Aorta (tissue), 5 donors: ENCODE results near the gene SHISAL2A. TPM values are rescaled to one million over a fixed set of nuclear protein-coding genes. Genes with fewer than 3 reads are reported as not detected.

ENCODE experiments used
- ATAC-seq: fragments of 200-7000 bp; cut with Tn5 transposase; one replicate; pipeline ENCODE4 v1.9.1; 2022; ENCODE audit warnings: moderate library complexity; ENCODE audit not compliant: low FRiP score
- DNase-seq, 2 donors: peaks; one replicate each; pipeline ENCODE4 v3.0.0-alpha.2; 2020
- H3K27ac ChIP-seq, 2 donors: one replicate each; pipeline ENCODE4 v1.5.1; 2013; ENCODE audit warnings: low read length in 2 of 2, mild to moderate bottlenecking in 2 of 2, moderate library complexity in 2 of 2, control low read depth in 1 of 2, inconsistent platforms in 1 of 2, low read depth in 1 of 2
- H3K27me3 ChIP-seq, 2 donors: one replicate each; pipeline ENCODE4 v1.6.1; 2013; ENCODE audit warnings: control low read depth in 1 of 2, low read length in 1 of 2, mild to moderate bottlenecking in 1 of 2, moderate library complexity in 1 of 2; ENCODE audit not compliant: insufficient read depth in 2 of 2, control insufficient read depth in 1 of 2
- H3K36me3 ChIP-seq, 2 donors: one replicate each; pipeline ENCODE4 v1.6.1; 2013; ENCODE audit warnings: control low read depth in 1 of 2, low read length in 1 of 2, mild to moderate bottlenecking in 1 of 2; ENCODE audit not compliant: insufficient read depth in 2 of 2, control insufficient read depth in 1 of 2
- H3K4me1 ChIP-seq, 2 donors: one replicate each; pipeline ENCODE4 v1.6.1; 2013; ENCODE audit warnings: low read length in 2 of 2, control low read depth in 1 of 2, mild to moderate bottlenecking in 1 of 2, moderate library complexity in 1 of 2; ENCODE audit not compliant: insufficient read depth in 2 of 2, control insufficient read depth in 1 of 2
- H3K4me3 ChIP-seq, 2 donors: one replicate each; pipeline ENCODE4 v1.5.1; 2013; ENCODE audit warnings: low read length in 2 of 2, control low read depth in 1 of 2, mild to moderate bottlenecking in 1 of 2
- H3K9me3 ChIP-seq: one replicate; pipeline ENCODE4 v1.6.1; 2013; ENCODE audit warnings: mild to moderate bottlenecking, low read length; ENCODE audit not compliant: control insufficient read depth
- WGBS, 2 donors: extraction: QIAGEN DNeasy Blood & Tissue Kit; methylation state at CpG; one replicate each; pipeline ENCODE4 v1.1.7; 2013; 5-methylcytosine and 5-hydroxymethylcytosine counted together
- intact Hi-C, 2 donors: fragments of 100-400 bp; cut with DNase I; formaldehyde crosslinking; loops; one replicate each; pipeline versions ENCODE4 v1.14.2 to v1.15.0; 2022
- polyA plus RNA-seq, 2 donors: library from polyadenylated mRNA; stranded (reverse); fragments of 200-250 nt; gene quantifications; one replicate each; pipeline ENCODE4 v1.2.3, GENCODE V29; 2013
- total RNA-seq, 2 donors: library from RNA; stranded (reverse); fragmentation: NEBNext Ultra II Directional; extraction: Animal tissue kit (Norgen Biotek cat#: 25700); gene quantifications; one replicate each; pipeline ENCODE4 v1.2.1, GENCODE V29; 2021
- donor health status: healthy with polysubstance abuse.
- donor health status: Bipolar disorder and iron deficiency.
- donor health status: DM: no; HTN: no; CAD: no.
- donor health status: DM: no; HTN: no; CAD: no.
- donor health status: DM: yes; HTN: yes; CAD: no.

SHISAL2A gene
- total and polyA plus RNA-seq, 4 donors, result 0.23 to 0.96 (median 0.88) TPM; not detected in 1

GRCh38 chr1:52662645-52663313 is 29.8 kb downstream of the SHISAL2A start:
- ATAC-seq, result no peak
- no peak overlapping the region for H3K4me3 ChIP-seq
- no peaks in the 10 kb centered on the region for H3K4me1 ChIP-seq
- WGBS, 2 donors, result 28 to 29% methylated on average over 13 of the region's 13 CpGs
- intact Hi-C loops, result no loop called here
- H3K27me3 ChIP-seq, result no peaks in the 10 kb centered on the region
- H3K9me3 ChIP-seq, result no peaks in the 10 kb centered on the region
- no peak overlapping the region for H3K27ac ChIP-seq
- no peak for DNase-seq
- no peaks in the 10 kb centered on the region for H3K36me3 ChIP-seq

- WGBS, 2 donors, result 49 to 51% methylated on average over 5 of the region's 5 CpGs
- DNase-seq, result no peak
- Histone ChIP-seq H3K4me1 (no peaks in the 10 kb centered on the region), H3K27me3 (no peaks in the 10 kb centered on the region), H3K4me3 (no peak overlapping the region), H3K36me3 (no peaks in the 10 kb centered on the region), H3K9me3 (no peaks in the 10 kb centered on the region), H3K27ac (no peak overlapping the region)
- intact Hi-C loops, result no loop called here
- ATAC-seq, result no peak
Observed at GRCh38 chr1:52663716-52664115, 30.7 kb downstream of the SHISAL2A start.

- no peak overlapping the region for H3K4me3 ChIP-seq
- no peaks in the 10 kb centered on the region for H3K27me3 ChIP-seq
- intact Hi-C loops, result no loop called here
- no peaks in the 10 kb centered on the region for H3K36me3 ChIP-seq
- ATAC-seq (no peak), DNase-seq (no peak)
- H3K9me3 ChIP-seq, result no peaks in the 10 kb centered on the region
- no peaks in the 10 kb centered on the region for H3K4me1 ChIP-seq
- 86 to 89% methylated on average over 8 of the region's 8 CpGs for WGBS, 2 donors
- H3K27ac ChIP-seq, result no peak overlapping the region
Observed at GRCh38 chr1:52665006-52665941, 32.3 kb downstream of the SHISAL2A start.

GRCh38 chr1:52667290-52667689 is 34.3 kb downstream of the SHISAL2A start:
- intact Hi-C loops, result no loop called here
- H3K4me3 ChIP-seq, result no peak overlapping the region
- ATAC-seq (no peak), DNase-seq (no peak)
- no peaks in the 10 kb centered on the region for H3K9me3 ChIP-seq
- H3K27ac ChIP-seq, result no peak overlapping the region
- WGBS, 2 donors, result 91 to 95% methylated on average over 5 of the region's 5 CpGs
- H3K4me1 ChIP-seq, result no peaks in the 10 kb centered on the region
- H3K36me3 ChIP-seq, result no peaks in the 10 kb centered on the region
- no peaks in the 10 kb centered on the region for H3K27me3 ChIP-seq

- intact Hi-C loops, result no loop called here
- Histone ChIP-seq H3K27me3 (no peaks in the 10 kb centered on the region), H3K9me3 (no peaks in the 10 kb centered on the region), H3K27ac (no peak overlapping the region), H3K4me3 (no peak overlapping the region), H3K4me1 (no peaks in the 10 kb centered on the region), H3K36me3 (no peaks in the 10 kb centered on the region)
- ATAC-seq, result no peak
- DNase-seq, result no peak
- WGBS, 2 donors, result 88 to 93% methylated on average over 3 of the region's 3 CpGs
Observed at GRCh38 chr1:52667984-52668383, 35.0 kb downstream of the SHISAL2A start.

- Histone ChIP-seq H3K9me3 (no peaks in the 10 kb centered on the region), H3K27ac (no peak overlapping the region), H3K4me3 (no peak overlapping the region), H3K27me3 (no peaks in the 10 kb centered on the region), H3K36me3 (no peaks in the 10 kb centered on the region), H3K4me1 (no peaks in the 10 kb centered on the region)
- DNase-seq, result no peak
- 81 to 86% methylated on average over 2 of the region's 2 CpGs for WGBS, 2 donors
- no peak for ATAC-seq
- intact Hi-C loops, result no loop called here
Observed at GRCh38 chr1:52668711-52669110, 35.7 kb downstream of the SHISAL2A start.

- Histone ChIP-seq H3K4me1 (no peaks in the 10 kb centered on the region), H3K27ac (no peak overlapping the region), H3K4me3 (no peak overlapping the region), H3K9me3 (no peaks in the 10 kb centered on the region), H3K36me3 (no peaks in the 10 kb centered on the region), H3K27me3 (no peaks in the 10 kb centered on the region)
- WGBS, 2 donors, result 94 to 95% methylated on average over 1 of the region's 1 CpG
- intact Hi-C loops, result no loop called here
- DNase-seq (no peak), ATAC-seq (no peak)
Observed at GRCh38 chr1:52669696-52670095, 36.7 kb downstream of the SHISAL2A start.

GRCh38 chr1:52670604-52671003 is 37.6 kb downstream of the SHISAL2A start:
- Histone ChIP-seq H3K27ac (no peak overlapping the region), H3K9me3 (no peaks in the 10 kb centered on the region), H3K36me3 (no peaks in the 10 kb centered on the region), H3K4me3 (no peak overlapping the region), H3K4me1 (no peaks in the 10 kb centered on the region), H3K27me3 (no peaks in the 10 kb centered on the region)
- 56 to 74% methylated on average over 2 of the region's 2 CpGs for WGBS, 2 donors
- intact Hi-C loops, result no loop called here
- DNase-seq (no peak), ATAC-seq (no peak)

GRCh38 chr1:52672946-52673345 is 40.0 kb downstream of the SHISAL2A start:
- H3K36me3 ChIP-seq, result no peaks in the 10 kb centered on the region
- no peaks in the 10 kb centered on the region for H3K9me3 ChIP-seq
- no peaks in the 10 kb centered on the region for H3K4me1 ChIP-seq
- ATAC-seq, result no peak
- no peak for DNase-seq
- intact Hi-C loops, result no loop called here
- H3K4me3 ChIP-seq, result no peak overlapping the region
- no peaks in the 10 kb centered on the region for H3K27me3 ChIP-seq
- 6 to 14% methylated on average over 1 of the region's 1 CpG for WGBS, 2 donors
- no peak overlapping the region for H3K27ac ChIP-seq
